Testis (tissue), 3 donors: ENCODE results near the gene FREY1. TPM values are rescaled to one million over a fixed set of nuclear protein-coding genes. Genes with fewer than 3 reads are reported as not detected.

Experiments
- DNase-seq: peaks from one replicate; pipeline ENCODE4 v3.0.0-alpha.2; 2019
- H3K27ac ChIP-seq, 2 donors: fragments of 200-600 bp; sonication (generic); one replicate each; pipeline ENCODE4 v1.5.1; 2019
- H3K27me3 ChIP-seq: fragments of 200-600 bp; sonication (generic); one replicate; pipeline ENCODE4 v1.5.1; 2019
- H3K36me3 ChIP-seq: fragments of 200-600 bp; sonication (generic); one replicate; pipeline ENCODE4 v1.5.1; 2017; ENCODE audit warnings: low read depth; ENCODE audit errors: missing control alignments
- H3K4me1 ChIP-seq: fragments of 200-600 bp; sonication (generic); one replicate; pipeline ENCODE4 v1.5.1; 2019
- H3K4me3 ChIP-seq, 2 donors: fragments of 200-600 bp; sonication (generic); one replicate each; pipeline ENCODE4 v1.5.1; 2017 to 2019
- H3K9me3 ChIP-seq: fragments of 200-600 bp; sonication (generic); one replicate; pipeline ENCODE4 v1.5.1; 2017
- POLR2A ChIP-seq: fragments of 450-650 bp; IDR thresholded peaks from one replicate; pipeline ENCODE4 v1.6.1; 2017; ENCODE audit warnings: antibody characterized with exemption, mild to moderate bottlenecking, moderate library complexity
- WGBS, 2 donors: methylation state at CpG; one replicate each; pipeline ENCODE4 v1.1.5; 2018; 5-methylcytosine and 5-hydroxymethylcytosine counted together
- intact Hi-C: fragments of 100-400 bp; cut with DNase I; formaldehyde crosslinking; loops from one replicate; pipeline ENCODE4 v1.15.1; 2023; ENCODE audit warnings: low total_unique reads
- polyA plus RNA-seq: library from polyadenylated mRNA; stranded (reverse); fragments of 350-450 nt; fragmentation: Illumina TruSeq; extraction: RNeasy Lipid Tissue Mini Kit (QIAGEN cat#74804); gene quantifications from one replicate; pipeline ENCODE4 v1.2.3, GENCODE V29; 2014; ENCODE audit warnings: low read depth, low replicate concordance; ENCODE audit not compliant: insufficient read depth
- total RNA-seq, 2 donors: library from RNA; depleted of rRNA; stranded (reverse); fragments of >200 nt; gene quantifications; one replicate each; pipeline ENCODE4 v1.2.3, GENCODE V29; 2016
- TF ChIP-seq, protein P1 (sequence below), 3 experiments: fragments of 450-650 bp in 2 of 3; fragments of 200-600 bp in 1 of 3; sonication (generic) in 1 of 3; IDR thresholded peaks; one replicate each; pipeline ENCODE4 v1.5.1; 2016 to 2019; ENCODE audit warnings: antibody characterized with exemption in 3 of 3, mild to moderate bottlenecking in 2 of 3, moderate library complexity in 1 of 3

Gene FREY1
- total and polyA plus RNA-seq, 3 donors from 2014 or later = 19.2 to 59.2 (median 22.7) TPM

GRCh38 chr11:45945397-45945999 is 38.4 kb upstream of the FREY1 start:
- no peak for TF ChIP-seq POLR2A
- TF ChIP-seq, protein P1, sequence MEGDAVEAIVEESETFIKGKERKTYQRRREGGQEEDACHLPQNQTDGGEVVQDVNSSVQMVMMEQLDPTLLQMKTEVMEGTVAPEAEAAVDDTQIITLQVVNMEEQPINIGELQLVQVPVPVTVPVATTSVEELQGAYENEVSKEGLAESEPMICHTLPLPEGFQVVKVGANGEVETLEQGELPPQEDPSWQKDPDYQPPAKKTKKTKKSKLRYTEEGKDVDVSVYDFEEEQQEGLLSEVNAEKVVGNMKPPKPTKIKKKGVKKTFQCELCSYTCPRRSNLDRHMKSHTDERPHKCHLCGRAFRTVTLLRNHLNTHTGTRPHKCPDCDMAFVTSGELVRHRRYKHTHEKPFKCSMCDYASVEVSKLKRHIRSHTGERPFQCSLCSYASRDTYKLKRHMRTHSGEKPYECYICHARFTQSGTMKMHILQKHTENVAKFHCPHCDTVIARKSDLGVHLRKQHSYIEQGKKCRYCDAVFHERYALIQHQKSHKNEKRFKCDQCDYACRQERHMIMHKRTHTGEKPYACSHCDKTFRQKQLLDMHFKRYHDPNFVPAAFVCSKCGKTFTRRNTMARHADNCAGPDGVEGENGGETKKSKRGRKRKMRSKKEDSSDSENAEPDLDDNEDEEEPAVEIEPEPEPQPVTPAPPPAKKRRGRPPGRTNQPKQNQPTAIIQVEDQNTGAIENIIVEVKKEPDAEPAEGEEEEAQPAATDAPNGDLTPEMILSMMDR (IDR thresholded peaks at IDR 0.05) = no peak
- H3K4me1 ChIP-seq = peaks cover 8% of the 10 kb centered on the region
- no peak for DNase-seq
- no peaks in the 10 kb centered on the region for H3K36me3 ChIP-seq
- H3K27me3 ChIP-seq = no peaks in the 10 kb centered on the region
- no peak overlapping the region for H3K27ac ChIP-seq
- WGBS, 2 donors = 47 to 55% methylated on average over 3 of the region's 3 CpGs
- H3K9me3 ChIP-seq = no peaks in the 10 kb centered on the region
- intact Hi-C loops = no loop called here
- H3K4me3 ChIP-seq = no peak overlapping the region

DNA sequence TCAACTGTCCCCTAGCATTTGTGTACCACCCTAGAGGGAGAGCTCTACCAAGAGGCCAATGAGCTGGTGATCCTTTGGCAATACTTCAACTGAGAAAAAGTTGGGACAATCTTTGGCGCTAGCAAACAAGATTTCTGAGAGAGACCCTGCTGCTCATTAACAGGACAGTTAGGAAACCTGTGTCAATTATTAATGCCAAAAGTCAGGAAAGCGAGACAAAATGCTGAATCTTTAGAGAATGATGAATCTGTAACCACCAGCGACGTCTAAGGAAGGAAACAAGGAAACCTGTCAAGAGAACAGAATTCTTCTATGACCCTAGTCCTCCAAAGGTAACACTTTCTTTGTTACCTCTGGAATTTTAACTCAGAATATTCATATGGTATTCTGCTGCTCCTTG is 35.3 kb upstream of the FREY1 start:
- intact Hi-C loops = no loop called here
- Histone ChIP-seq H3K9me3 (no peaks in the 10 kb centered on the region), H3K27me3 (no peaks in the 10 kb centered on the region), H3K4me3 (no peak overlapping the region), H3K4me1 (peaks cover under 1% of the 10 kb centered on the region), H3K27ac (no peak overlapping the region), H3K36me3 (no peaks in the 10 kb centered on the region)
- TF ChIP-seq, protein P1 (IDR thresholded peaks at IDR 0.05) = no peak
- TF ChIP-seq POLR2A = no peak
- DNase-seq = no peak
- 94 to 98% methylated on average over 4 of the region's 4 CpGs for WGBS, 2 donors

- no peaks in the 10 kb centered on the region for H3K27me3 ChIP-seq
- no peak for DNase-seq
- WGBS, 2 donors = 90 to 95% methylated on average over 4 of the region's 4 CpGs
- H3K4me3 ChIP-seq = no peak overlapping the region
- H3K36me3 ChIP-seq = no peaks in the 10 kb centered on the region
- H3K9me3 ChIP-seq = no peaks in the 10 kb centered on the region
- no peaks in the 10 kb centered on the region for H3K4me1 ChIP-seq
- TF ChIP-seq POLR2A = no peak
- TF ChIP-seq, protein P1 (IDR thresholded peaks at IDR 0.05) = no peak
- intact Hi-C loops = no loop called here
- no peak overlapping the region for H3K27ac ChIP-seq
Measured at GRCh38 chr11:45941285-45941684, 34.2 kb upstream of the FREY1 start.

- Histone ChIP-seq H3K9me3 (no peaks in the 10 kb centered on the region), H3K27me3 (no peaks in the 10 kb centered on the region), H3K4me1 (no peaks in the 10 kb centered on the region), H3K27ac (no peak overlapping the region), H3K4me3 (no peak overlapping the region), H3K36me3 (no peaks in the 10 kb centered on the region)
- intact Hi-C loops = no loop called here
- no peak for TF ChIP-seq POLR2A
- TF ChIP-seq, protein P1 (IDR thresholded peaks at IDR 0.05) = no peak
- WGBS, 2 donors = 87 to 89% methylated on average over 2 of the region's 2 CpGs
- DNase-seq = no peak
Measured at GRCh38 chr11:45939836-45940235, 32.8 kb upstream of the FREY1 start.

GRCh38 chr11:45937916-45938315 is 30.8 kb upstream of the FREY1 start:
- intact Hi-C loops = no loop called here
- Histone ChIP-seq H3K4me1 (no peaks in the 10 kb centered on the region), H3K36me3 (no peaks in the 10 kb centered on the region), H3K4me3 (no peak overlapping the region), H3K27ac (no peak overlapping the region), H3K27me3 (no peaks in the 10 kb centered on the region), H3K9me3 (no peaks in the 10 kb centered on the region)
- TF ChIP-seq POLR2A = no peak
- TF ChIP-seq, protein P1 (IDR thresholded peaks at IDR 0.05) = no peak
- no peak for DNase-seq
- WGBS, 2 donors = 90% methylated on average over 10 of the region's 10 CpGs
